GM12878 (cell line): ENCODE results near the gene THBS1. TPM values are rescaled to one million over a fixed set of nuclear protein-coding genes. Genes with fewer than 3 reads are reported as not detected.

Experiments
- ATAC-seq: fragments of 200-7000 bp; cut with Tn5 transposase; 3 replicates; pipeline ENCODE4 v1.9.1; 2020; ENCODE audit warnings: mild to moderate bottlenecking, moderate library complexity
- BruUV-seq: library from RNA; stranded (reverse); fragments of 400-500 nt; replicated peaks from 2 replicates; lab custom pipeline; 2021; lab: Mats Ljungman, UMichigan
- CTCF ChIA-PET: fragments of 300-600 bp; sonication (Branson Sonifier 250); formaldehyde crosslinking; extraction: SDS; loops from one replicate; lab custom pipeline; 2021; ENCODE audit warnings: inconsistent platforms; lab: Yijun Ruan, JAX
- POLR2A ChIA-PET: fragments of 350-600 bp; formaldehyde crosslinking; extraction: SDS; loops from one replicate; lab custom pipeline; 2021; ENCODE audit warnings: inconsistent platforms; lab: Charles Lee
- RAD21 ChIA-PET: fragments of 300-600 bp; sonication (Branson Sonifier 250); formaldehyde crosslinking; loops from one replicate; lab custom pipeline; 2023; ENCODE audit warnings: antibody characterized with exemption; ENCODE audit not compliant: unreplicated experiment; lab: Charles Lee
- SMC1A ChIA-PET: fragments of 300-600 bp; sonication (Branson Sonifier 250); formaldehyde crosslinking; loops from one replicate; lab custom pipeline; 2023; ENCODE audit not compliant: unreplicated experiment, uncharacterized antibody; lab: Charles Lee
- DNase-seq: peaks from one replicate; pipeline ENCODE4 v3.0.0-alpha.2; 2011; ENCODE audit warnings: low read depth, low spot score
- FAIRE-seq: peaks from 3 replicates; lab custom pipeline; 2011; peaks lifted over from hg19 to GRCh38; lab: Jason Lieb, UNC
- H2AFZ ChIP-seq: 2 replicates; pipeline ENCODE4 v1.6.0; 2011; ENCODE audit warnings: low read depth, low read length, control low read depth; ENCODE audit not compliant: control insufficient read depth
- H3K27ac ChIP-seq: 2 replicates; pipeline ENCODE4 v1.5.1; 2011; ENCODE audit warnings: control low read depth; ENCODE audit not compliant: control insufficient read depth, insufficient read depth
- H3K27me3 ChIP-seq, 2 experiments: replicated peaks in 1 of 2; 2 replicates each; pipeline versions ENCODE4 v1.6.0 to v1.6.1; 2011; ENCODE audit warnings: low read length in 1 of 2; ENCODE audit not compliant: control insufficient read depth in 2 of 2, insufficient read depth in 2 of 2
- H3K36me3 ChIP-seq, 2 experiments: 2 replicates each; pipeline ENCODE4 v1.5.1; 2011; ENCODE audit warnings: low read length in 1 of 2; ENCODE audit not compliant: control insufficient read depth in 2 of 2, insufficient read depth in 2 of 2
- H3K4me1 ChIP-seq: 2 replicates; pipeline ENCODE4 v1.6.1; 2011; ENCODE audit warnings: mild to moderate bottlenecking, low read length, moderate library complexity, mixed read lengths; ENCODE audit not compliant: control insufficient read depth, insufficient read depth
- H3K4me2 ChIP-seq: 2 replicates; pipeline ENCODE4 v1.6.0; 2011; ENCODE audit warnings: control low read depth; ENCODE audit not compliant: control insufficient read depth, insufficient read depth
- H3K4me3 ChIP-seq: fragments of 200-600 bp; sonication (generic); 2 replicates; pipeline ENCODE4 v1.5.1; 2016
- H3K79me2 ChIP-seq: 2 replicates; pipeline ENCODE4 v1.6.0; 2011; ENCODE audit warnings: low read length; ENCODE audit not compliant: control insufficient read depth, insufficient read depth
- H3K9ac ChIP-seq: 2 replicates; pipeline ENCODE4 v1.8.0; 2011; ENCODE audit warnings: low read length, control low read depth, mixed read lengths; ENCODE audit not compliant: control insufficient read depth, insufficient read depth
- H3K9me3 ChIP-seq: replicated peaks from 3 replicates; pipeline ENCODE4 v1.5.1; 2011; ENCODE audit warnings: mild to moderate bottlenecking, low read length; ENCODE audit not compliant: control insufficient read depth, insufficient read depth
- H4K20me1 ChIP-seq: 2 replicates; pipeline ENCODE4 v1.6.0; 2011; ENCODE audit not compliant: control insufficient read depth, insufficient read depth
- BACH1 ChIP-seq: fragments of 450-650 bp; IDR thresholded peaks from 2 replicates; pipeline ENCODE4 v1.6.1; 2017; ENCODE audit warnings: mild to moderate bottlenecking, borderline replicate concordance
- BHLHE40 ChIP-seq, 2 experiments: fragments of 450-650 bp in 1 of 2; IDR thresholded peaks; 2 replicates each; pipeline ENCODE4 v1.6.1; 2011 to 2017; ENCODE audit warnings: low read depth in 2 of 2, borderline replicate concordance in 1 of 2, improper control_type of control experiment in 1 of 2, low read length in 1 of 2, mild to moderate bottlenecking in 1 of 2
- BRCA1 ChIP-seq: IDR thresholded peaks from 2 replicates; pipeline ENCODE4 v1.6.1; 2011; ENCODE audit warnings: low read depth, low read length, improper control_type of control experiment
- CEBPB ChIP-seq, 2 experiments: fragments of 150-350 bp in 1 of 2; IDR thresholded peaks; 2 replicates each; pipeline ENCODE4 v1.6.1; 2012 to 2014; ENCODE audit warnings: low read depth in 2 of 2, low read length in 2 of 2, borderline replicate concordance in 1 of 2, inconsistent platforms in 1 of 2
- ESRRA ChIP-seq: IDR thresholded peaks from 2 replicates; pipeline ENCODE4 v1.6.1; 2012; ENCODE audit warnings: mild to moderate bottlenecking, low read length, improper control_type of control experiment
- FOXK2 ChIP-seq: fragments of 450-650 bp; IDR thresholded peaks from 2 replicates; pipeline ENCODE4 v1.6.1; 2017; ENCODE audit warnings: mild to moderate bottlenecking, moderate library complexity
- HDGF ChIP-seq: fragments of 450-650 bp; IDR thresholded peaks from 2 replicates; pipeline ENCODE4 v1.6.1; 2016; ENCODE audit warnings: antibody characterized with exemption
- IRF4 ChIP-seq: IDR thresholded peaks from 2 replicates; pipeline ENCODE4 v1.6.1; 2011; ENCODE audit warnings: low read depth, low read length
- KAT2A ChIP-seq: conservative IDR thresholded peaks from 2 replicates; pipeline ENCODE4 v1.6.1; 2011; ENCODE audit warnings: low read depth, low read length; ENCODE audit not compliant: control insufficient read depth
- MXI1 ChIP-seq: fragments of 150-350 bp; IDR thresholded peaks from 2 replicates; pipeline ENCODE4 v1.6.1; 2011; ENCODE audit warnings: low read depth, mild to moderate bottlenecking, inconsistent platforms, low read length, improper control_type of control experiment
- SREBF2 ChIP-seq: IDR thresholded peaks from 2 replicates; pipeline ENCODE4 v1.6.1; 2012; ENCODE audit warnings: mild to moderate bottlenecking, low read length
- STAT3 ChIP-seq: IDR thresholded peaks from 2 replicates; pipeline ENCODE4 v1.6.1; 2011; ENCODE audit warnings: low read depth, low read length, improper control_type of control experiment
- ZNF24 ChIP-seq: fragments of 450-650 bp; IDR thresholded peaks from 2 replicates; pipeline ENCODE4 v1.6.1; 2017; ENCODE audit warnings: antibody characterized with exemption, mild to moderate bottlenecking
- ZNF274 ChIP-seq: IDR thresholded peaks from one replicate; pipeline ENCODE4 v1.8.0; 2011; ENCODE audit not compliant: insufficient read length, insufficient read depth
- WGBS: methylation state at CpG from one replicate; pipeline ENCODE4 v1.1.6; 2016; ENCODE audit warnings: low lambda C conversion rate; ENCODE audit not compliant: insufficient replicate concordance, insufficient coverage; ENCODE audit errors: missing lambda C conversion rate; 5-methylcytosine and 5-hydroxymethylcytosine counted together
- in situ Hi-C: fragments of 300-500 bp; cut with MboI; formaldehyde crosslinking; loops from 9 replicates; pipeline ENCODE4 v1.14.3; 2018; ENCODE audit warnings: mixed read lengths
- intact Hi-C: fragments of 100-400 bp; cut with micrococcal nuclease; formaldehyde crosslinking; loops from one replicate; pipeline ENCODE4 v1.14.2; 2022; ENCODE audit not compliant: unreplicated experiment
- polyA plus RNA-seq, 11 experiments: library from polyadenylated mRNA; depleted of rRNA in 4 of 11; unstranded in 6 of 11; stranded (reverse) in 5 of 11; fragments of >200 nt; fragmentation: Nextera tagmentation in 4 of 11; fragmentation: Illumina TruSeq in 1 of 11; extraction: Ambion mirVana in 4 of 11; extraction: Trizol in 1 of 11; gene quantifications; 1 replicate in 1 of 11; 2 replicates in 10 of 11; pipeline versions ENCODE4 v1.2.1 to v1.2.3, GENCODE V29; 2011 to 2016; ENCODE audit warnings: inconsistent platforms in 2 of 11, missing spikeins in 2 of 11, low read depth in 1 of 11
- total RNA-seq, 4 experiments: library from RNA; depleted of rRNA in 3 of 4; stranded (reverse); fragments of >200 nt in 3 of 4; fragmentation: Illumina TruSeq in 1 of 4; extraction: Trizol in 1 of 4; gene quantifications; 2 replicates each; pipeline versions ENCODE4 v1.2.1 to v1.2.3, GENCODE V29; 2013 to 2021
- TF ChIP-seq, protein P1 (sequence below): IDR thresholded peaks from 2 replicates; pipeline ENCODE4 v1.6.1; 2012; ENCODE audit warnings: low read length, inconsistent platforms
- TF ChIP-seq, protein P2 (sequence below), 3 experiments: IDR thresholded peaks in 2 of 3; conservative IDR thresholded peaks in 1 of 3; 2 replicates each; pipeline ENCODE4 v1.5.1; 2011; ENCODE audit warnings: low read depth in 3 of 3, low read length in 3 of 3, mild to moderate bottlenecking in 3 of 3, control low read depth in 2 of 3, moderate library complexity in 2 of 3, inconsistent platforms in 1 of 3, mixed read lengths in 1 of 3; ENCODE audit not compliant: control insufficient read depth in 2 of 3, insufficient read depth in 1 of 3; ENCODE audit errors: extremely low read depth in 1 of 3

The THBS1 gene
- total and polyA plus RNA-seq, 10 of the 15 experiments (the other 5 are each of a cell fraction or from before 2014, with no cell fraction given), result under 0.01 to 1.5 (median 0.23) TPM; not detected in 3

DNA sequence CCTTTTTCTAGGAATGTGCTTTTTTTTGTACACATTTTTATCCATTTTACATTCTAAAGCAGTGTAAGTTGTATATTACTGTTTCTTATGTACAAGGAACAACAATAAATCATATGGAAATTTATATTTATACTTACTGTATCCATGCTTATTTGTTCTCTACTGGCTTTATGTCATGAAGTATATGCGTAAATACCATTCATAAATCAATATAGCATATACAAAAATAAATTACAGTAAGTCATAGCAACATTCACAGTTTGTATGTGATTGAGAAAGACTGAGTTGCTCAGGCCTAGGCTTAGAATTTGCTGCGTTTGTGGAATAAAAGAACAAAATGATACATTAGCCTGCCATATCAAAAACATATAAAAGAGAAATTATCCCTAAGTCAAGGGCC, 16.5 kb downstream of the THBS1 start:
- intact Hi-C loops (no loop called here), in situ Hi-C loops (loop anchor here (25.0 kb wide), 1 partner anchor 785 kb away; no protein-coding TSS in a partner anchor)
- ChIA-PET RAD21 (no interaction called here), SMC1A (interaction anchor here (1.9 kb wide), 1 partner anchor 161 kb away, joined by 7 read pairs; no protein-coding TSS in a partner anchor), CTCF (interaction anchor here (4.3 kb wide), 1 partner anchor 89 kb away, joined by 19 read pairs; no protein-coding TSS in a partner anchor), POLR2A (no interaction called here)
- Histone ChIP-seq H3K4me1 (no peaks in the 10 kb centered on the region), H3K79me2 (no peaks in the 10 kb centered on the region), H3K4me2 (no peak overlapping the region), H3K36me3 (no peaks in the 10 kb centered on the region), H3K9me3 (no peaks in the 10 kb centered on the region), H3K4me3 (no peak overlapping the region), H3K9ac (no peak overlapping the region), H3K27me3 (no peaks in the 10 kb centered on the region), H3K27ac (no peak overlapping the region), H4K20me1 (no peaks in the 10 kb centered on the region), H2AFZ (no peak overlapping the region)
- no peak for FAIRE-seq
- TF ChIP-seq STAT3 (no peak), ZNF274 (no peak), KAT2A (no peak), FOXK2 (no peak)
- TF ChIP-seq, protein P1, sequence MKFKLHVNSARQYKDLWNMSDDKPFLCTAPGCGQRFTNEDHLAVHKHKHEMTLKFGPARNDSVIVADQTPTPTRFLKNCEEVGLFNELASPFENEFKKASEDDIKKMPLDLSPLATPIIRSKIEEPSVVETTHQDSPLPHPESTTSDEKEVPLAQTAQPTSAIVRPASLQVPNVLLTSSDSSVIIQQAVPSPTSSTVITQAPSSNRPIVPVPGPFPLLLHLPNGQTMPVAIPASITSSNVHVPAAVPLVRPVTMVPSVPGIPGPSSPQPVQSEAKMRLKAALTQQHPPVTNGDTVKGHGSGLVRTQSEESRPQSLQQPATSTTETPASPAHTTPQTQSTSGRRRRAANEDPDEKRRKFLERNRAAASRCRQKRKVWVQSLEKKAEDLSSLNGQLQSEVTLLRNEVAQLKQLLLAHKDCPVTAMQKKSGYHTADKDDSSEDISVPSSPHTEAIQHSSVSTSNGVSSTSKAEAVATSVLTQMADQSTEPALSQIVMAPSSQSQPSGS, result no peak
- DNase-seq, result no peak
- WGBS, result 68% methylated on average over 2 of the region's 2 CpGs
- no peak for ATAC-seq
- no TSS peak for BruUV-seq

DNA sequence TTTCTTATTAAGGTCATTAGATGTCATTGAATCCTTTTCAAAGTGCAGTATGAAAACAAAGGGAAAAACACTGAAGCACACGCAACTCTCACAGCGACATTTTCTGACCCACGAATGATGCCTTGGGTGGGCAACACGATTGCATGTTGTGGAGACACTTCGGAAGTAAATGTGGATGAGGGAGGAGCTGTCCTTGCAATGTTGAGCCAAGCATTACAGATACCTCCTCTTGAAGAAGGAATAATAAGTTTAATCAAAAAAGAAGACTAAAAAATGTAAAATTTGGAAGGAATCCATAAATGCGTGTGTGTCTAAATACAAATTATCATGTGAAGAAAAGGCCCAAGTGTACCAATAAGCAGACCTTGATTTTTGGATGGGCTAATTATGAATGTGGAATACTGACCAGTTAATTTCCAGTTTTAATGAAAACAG, 16.9 kb downstream of the THBS1 start:
- no peaks in the 10 kb centered on the region for H3K4me1 ChIP-seq
- H4K20me1 ChIP-seq, result no peaks in the 10 kb centered on the region
- H3K4me3 ChIP-seq, result no peak overlapping the region
- H3K9me3 ChIP-seq, result no peaks in the 10 kb centered on the region
- no peak overlapping the region for H3K27ac ChIP-seq
- 81% methylated on average over 6 of the region's 6 CpGs for WGBS
- H3K36me3 ChIP-seq, result no peaks in the 10 kb centered on the region
- ChIA-PET POLR2A (no interaction called here), CTCF (interaction anchor here (0.7 kb wide), 1 partner anchor 14 kb away, joined by 3 read pairs; no protein-coding TSS in a partner anchor), SMC1A (interaction anchor here (1.4 to 1.9 kb wide), 2 partner anchors 159 to 161 kb away, joined by 5 to 7 read pairs; no protein-coding TSS in a partner anchor), RAD21 (no interaction called here)
- in situ Hi-C loops, result loop anchor here (25.0 kb wide), 1 partner anchor 785 kb away; no protein-coding TSS in a partner anchor
- FAIRE-seq (no peak), ATAC-seq (no peak), DNase-seq (no peak)
- no peaks in the 10 kb centered on the region for H3K79me2 ChIP-seq
- no peak overlapping the region for H3K4me2 ChIP-seq
- intact Hi-C loops, result no loop called here
- no peak overlapping the region for H3K9ac ChIP-seq
- no peaks in the 10 kb centered on the region; a peak in 1 of 4 replicates for H3K27me3 ChIP-seq
- no TSS peak for BruUV-seq
- no peak overlapping the region for H2AFZ ChIP-seq
- TF ChIP-seq BACH1 (no peak), SREBF2 (no peak), HDGF (no peak), MXI1 (no peak), IRF4 (no peak), BHLHE40 (IDR thresholded peaks at IDR 0.05; ENCODE audit: borderline replicate concordance in 1 of 2, low read depth in 2 of 2, low read length in 1 of 2) (no peak), CEBPB (IDR thresholded peaks at IDR 0.05; ENCODE audit: borderline replicate concordance in 1 of 2, low read depth in 2 of 2, low read length in 2 of 2) (no peak), ZNF24 (no peak), ESRRA (no peak), BRCA1 (no peak)
- TF ChIP-seq, protein P2, sequence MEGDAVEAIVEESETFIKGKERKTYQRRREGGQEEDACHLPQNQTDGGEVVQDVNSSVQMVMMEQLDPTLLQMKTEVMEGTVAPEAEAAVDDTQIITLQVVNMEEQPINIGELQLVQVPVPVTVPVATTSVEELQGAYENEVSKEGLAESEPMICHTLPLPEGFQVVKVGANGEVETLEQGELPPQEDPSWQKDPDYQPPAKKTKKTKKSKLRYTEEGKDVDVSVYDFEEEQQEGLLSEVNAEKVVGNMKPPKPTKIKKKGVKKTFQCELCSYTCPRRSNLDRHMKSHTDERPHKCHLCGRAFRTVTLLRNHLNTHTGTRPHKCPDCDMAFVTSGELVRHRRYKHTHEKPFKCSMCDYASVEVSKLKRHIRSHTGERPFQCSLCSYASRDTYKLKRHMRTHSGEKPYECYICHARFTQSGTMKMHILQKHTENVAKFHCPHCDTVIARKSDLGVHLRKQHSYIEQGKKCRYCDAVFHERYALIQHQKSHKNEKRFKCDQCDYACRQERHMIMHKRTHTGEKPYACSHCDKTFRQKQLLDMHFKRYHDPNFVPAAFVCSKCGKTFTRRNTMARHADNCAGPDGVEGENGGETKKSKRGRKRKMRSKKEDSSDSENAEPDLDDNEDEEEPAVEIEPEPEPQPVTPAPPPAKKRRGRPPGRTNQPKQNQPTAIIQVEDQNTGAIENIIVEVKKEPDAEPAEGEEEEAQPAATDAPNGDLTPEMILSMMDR (IDR thresholded peaks at IDR 0.05 in 2 of 3, conservative IDR thresholded peaks at IDR 0.05 in 1 of 3; ENCODE audit: control insufficient read depth in 2 of 3, extremely low read depth in 1 of 3, insufficient read depth in 1 of 3, low read depth in 3 of 3, low read length in 3 of 3), result no peak
